ENCODE data around the gene MEAF6.

Gene MEAF6

GRCh38 chr1:37472281-37472680, 42.3 kb downstream of the MEAF6 start:
- no peak for DNase-seq

DNA sequence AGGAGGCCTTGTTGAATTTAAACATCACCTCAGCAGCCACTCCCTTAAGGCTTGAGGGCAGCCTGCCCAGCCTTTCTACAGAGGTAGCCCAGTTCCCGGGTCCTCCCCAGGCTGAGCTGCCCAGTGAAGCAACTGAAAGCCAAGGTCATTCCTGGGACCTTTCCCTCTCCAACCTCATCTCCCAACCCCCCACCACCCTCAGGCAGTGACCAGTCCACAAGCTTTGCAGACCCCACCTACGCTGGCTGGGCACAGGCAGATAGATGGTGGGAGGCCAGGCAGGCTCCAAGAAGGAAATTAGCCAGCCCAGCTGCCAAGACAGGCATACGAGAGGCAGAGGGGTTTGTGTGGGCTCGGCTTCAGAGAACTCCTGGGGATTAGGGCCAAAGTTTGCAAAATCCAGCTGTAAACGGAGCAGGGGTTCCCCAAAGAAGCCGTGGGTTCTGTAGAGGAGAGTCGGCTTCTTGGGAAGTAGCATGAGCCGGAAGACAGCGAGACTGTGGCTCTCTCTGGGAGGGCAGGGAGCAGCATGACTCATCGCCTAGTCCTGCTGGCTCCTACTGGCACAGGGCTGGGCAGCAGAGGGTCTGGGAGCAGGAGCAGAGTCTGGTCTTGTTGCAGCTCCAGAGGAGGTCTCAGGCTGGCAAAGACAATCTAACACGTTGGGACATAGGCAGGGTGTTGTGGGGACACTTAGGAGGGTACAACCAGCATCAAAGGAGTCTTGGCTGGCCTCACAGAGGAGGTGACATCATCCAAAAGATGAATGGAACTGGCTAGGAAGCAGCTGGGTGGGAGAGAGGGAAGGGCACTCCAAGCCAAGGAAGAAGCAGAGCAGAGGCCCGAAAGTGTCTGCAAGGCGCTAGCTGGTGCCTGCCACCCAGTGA, 43.0 kb downstream of the MEAF6 start:
- DNase-seq, result no peak

- no peak for DNase-seq
Observed at GRCh38 chr1:37469386-37469785, 45.2 kb downstream of the MEAF6 start.

DNA sequence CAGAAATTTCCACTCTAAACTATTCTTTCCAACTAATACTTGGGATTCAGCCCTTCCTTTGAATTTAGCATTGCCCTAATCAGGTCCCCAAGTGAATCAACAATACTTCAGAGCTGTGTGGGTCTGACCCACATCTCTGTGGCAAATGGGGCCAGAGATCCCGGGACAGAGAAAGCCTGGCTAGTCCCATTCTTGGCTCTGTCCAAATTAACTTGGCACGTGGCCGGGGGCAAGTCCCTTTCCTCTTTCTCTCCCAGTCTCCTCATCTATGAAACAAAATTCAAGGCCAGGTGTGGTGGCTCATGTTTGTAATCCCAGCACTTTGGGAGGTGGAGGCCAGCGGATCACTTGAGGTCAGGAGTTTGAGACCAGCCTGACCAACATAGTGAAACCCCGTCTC, 46.5 kb downstream of the MEAF6 start:
- DNase-seq, result no peak

GRCh38 chr1:37465593-37466517, 48.7 kb downstream of the MEAF6 start:
- no peak for DNase-seq

DNA sequence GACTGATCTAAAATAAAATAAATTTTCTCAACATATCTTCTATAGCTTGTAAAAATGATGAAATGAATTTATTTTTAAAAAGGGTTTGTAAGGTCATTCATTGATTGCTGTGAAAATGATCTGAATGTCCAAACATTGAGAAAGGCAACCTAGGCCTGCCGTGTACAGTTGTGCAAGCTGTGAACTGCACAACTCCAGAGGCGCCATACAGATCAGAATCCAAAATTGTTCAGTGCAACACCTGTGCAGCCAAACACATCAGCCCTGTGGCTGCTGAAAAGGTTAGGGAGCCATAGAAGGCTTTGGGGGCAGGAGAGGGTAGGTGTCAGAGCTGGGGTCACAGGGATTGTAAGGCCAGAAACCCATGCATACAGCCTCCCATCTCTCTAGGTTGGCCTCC, 50.1 kb downstream of the MEAF6 start:
- DNase-seq, result no peak

- no peak for DNase-seq
Observed at GRCh38 chr1:37461698-37462436, 52.7 kb downstream of the MEAF6 start.

- no peak for DNase-seq
Observed at GRCh38 chr1:37458551-37458950, 56.0 kb downstream of the MEAF6 start.

- no peak for DNase-seq
Observed at GRCh38 chr1:37456614-37457013, 58.0 kb downstream of the MEAF6 start.

DNA sequence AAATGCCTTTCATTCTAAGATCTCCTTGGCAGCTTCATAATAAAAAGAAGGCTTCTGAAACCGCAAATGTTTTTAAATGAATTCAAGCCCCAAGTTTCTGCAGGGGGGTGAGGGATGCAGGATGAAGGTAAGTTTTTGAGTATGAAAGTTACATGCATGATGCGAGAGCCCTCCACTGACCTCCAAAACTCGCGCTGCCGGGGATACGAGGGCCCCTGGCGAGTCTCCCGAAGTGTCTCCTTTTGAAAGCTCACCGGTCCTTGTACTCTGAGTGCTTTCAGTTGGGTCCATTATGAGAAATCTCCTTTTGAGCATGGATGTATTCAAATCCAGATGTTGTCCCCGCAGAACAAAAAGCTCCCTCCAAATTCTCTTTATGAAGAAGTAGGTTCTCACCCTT, 59.0 kb downstream of the MEAF6 start:
- no peak for DNase-seq

- DNase-seq, result no peak
Observed at GRCh38 chr1:37453647-37454046, 60.9 kb downstream of the MEAF6 start.

GRCh38 chr1:37452416-37452815, 62.1 kb downstream of the MEAF6 start:
- DNase-seq, result no peak

GRCh38 chr1:37449936-37450335, 64.6 kb downstream of the MEAF6 start:
- DNase-seq, result no peak

- DNase-seq, result no peak
Observed at GRCh38 chr1:37448691-37449417, 65.7 kb downstream of the MEAF6 start.

DNA sequence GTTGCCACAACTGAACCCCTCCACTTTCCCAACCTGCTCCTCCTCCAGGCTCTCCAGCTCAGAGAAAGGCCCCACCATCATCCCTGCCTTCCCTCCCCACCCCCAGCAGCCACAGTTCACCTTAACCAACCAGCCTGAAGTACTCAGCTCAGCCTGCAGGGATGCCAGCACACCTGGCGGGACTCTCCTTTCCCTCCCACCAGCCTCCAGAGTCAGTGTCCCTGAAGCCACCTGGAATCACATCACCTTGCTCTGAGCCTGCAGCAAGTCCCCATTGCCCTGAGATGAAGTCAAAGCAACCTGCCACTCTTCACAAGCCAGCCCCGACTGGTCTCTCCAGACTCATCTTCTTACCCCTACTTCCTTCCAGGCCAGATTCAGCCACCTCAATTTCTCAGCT, 66.4 kb downstream of the MEAF6 start:
- no peak for DNase-seq

GRCh38 chr1:37446874-37447273, 67.7 kb downstream of the MEAF6 start:
- DNase-seq, result no peak

GRCh38 chr1:37442644-37443043, 71.9 kb downstream of the MEAF6 start:
- DNase-seq, result no peak
